Erythroblast (primary cell): ENCODE measurements around the gene SBNO2.

Experiments used
- GATA1 ChIP-seq: IDR thresholded peaks from 2 replicates; pipeline ENCODE4 v1.6.1; 2011; ENCODE audit warnings: low read depth, mild to moderate bottlenecking, control low read depth, low read length, moderate library complexity
- POLR2A ChIP-seq: IDR thresholded peaks from 2 replicates; pipeline ENCODE4 v1.6.1; 2011; ENCODE audit warnings: mild to moderate bottlenecking, low read length

DNA sequence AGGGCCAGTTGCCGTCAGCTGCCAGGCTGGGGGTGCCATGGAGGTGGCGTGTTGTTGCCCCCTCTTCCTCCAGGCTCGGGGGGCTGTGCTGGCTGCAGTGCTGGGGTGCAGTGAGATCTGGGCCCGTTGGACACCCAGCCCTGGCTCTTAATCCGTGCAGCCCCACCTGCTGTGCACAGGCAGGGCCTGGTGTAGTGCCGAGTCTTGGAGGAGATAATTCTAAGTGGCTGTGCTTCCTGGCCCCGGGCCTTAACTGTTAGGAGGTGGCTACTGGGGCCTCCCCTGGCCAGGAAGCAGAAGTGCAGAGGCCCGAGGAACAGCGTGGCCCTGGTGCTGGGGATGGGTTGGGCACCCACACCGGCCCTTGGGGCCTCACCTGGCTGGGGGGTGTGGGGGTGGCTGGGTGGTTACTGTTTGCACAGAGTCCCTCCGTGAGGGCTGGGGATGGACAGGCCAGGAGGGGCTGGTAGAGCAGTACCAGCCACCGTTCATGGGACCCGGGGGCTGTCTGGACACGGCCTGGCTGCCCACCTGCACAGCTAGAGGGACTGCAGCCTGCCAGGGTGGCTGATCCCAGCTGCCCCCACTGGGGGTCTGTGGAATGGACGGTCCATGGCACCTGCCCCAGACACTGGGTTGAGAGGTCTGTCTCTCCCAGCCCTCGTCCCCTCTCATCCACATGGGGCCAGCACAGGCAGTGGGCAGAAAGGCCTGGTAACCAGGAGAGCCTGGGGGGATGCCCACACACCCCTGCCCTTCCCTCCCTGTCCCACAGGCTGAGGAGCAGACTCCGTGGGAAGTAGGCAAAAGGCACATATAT is 67.0 kb downstream of the SBNO2 start:
- no peak for TF ChIP-seq POLR2A
- TF ChIP-seq GATA1: no peak
